BJ (cell line): Measurements from ENCODE around the gene EIF5A2. TPM values are rescaled to one million over a fixed set of nuclear protein-coding genes. Genes with fewer than 3 reads are reported as not detected.
A peak's percentile ranks its signal among the peaks of the same experiment; 100 is the strongest.

Source experiments
- CTCF ChIA-PET: fragments of 350-600 bp; formaldehyde crosslinking; extraction: SDS; loops from one replicate; lab custom pipeline; 2021; ENCODE audit warnings: antibody characterized with exemption, inconsistent platforms; lab: Yijun Ruan, JAX
- POLR2A ChIA-PET: fragments of 300-600 bp; sonication (Branson Sonifier 250); formaldehyde crosslinking; extraction: SDS; loops from one replicate; lab custom pipeline; 2021; ENCODE audit warnings: antibody characterized with exemption; lab: Charles Lee
- DNase-seq: peaks from one replicate; pipeline ENCODE4 v3.0.0-alpha.2; 2011; ENCODE audit warnings: low read depth
- H3K27me3 ChIP-seq: 2 replicates; pipeline ENCODE4 v1.6.0; 2011; ENCODE audit warnings: low read length; ENCODE audit not compliant: control insufficient read depth, insufficient read depth
- H3K36me3 ChIP-seq: 2 replicates; pipeline ENCODE4 v1.5.1; 2011; ENCODE audit warnings: low read length; ENCODE audit not compliant: control insufficient read depth, insufficient read depth
- H3K4me3 ChIP-seq: 2 replicates; pipeline ENCODE4 v1.5.1; 2011; ENCODE audit warnings: low read depth, mild to moderate bottlenecking, control low read depth, low read length
- polyA plus RNA-seq: library from polyadenylated mRNA; depleted of rRNA; stranded (reverse); fragments of >200 nt; gene quantifications from 2 replicates; pipeline ENCODE4 v1.2.3, GENCODE V29; 2011
- TF ChIP-seq, protein P1 (sequence below): IDR thresholded peaks from 2 replicates; pipeline ENCODE4 v1.5.1; 2011; ENCODE audit warnings: low read depth, mild to moderate bottlenecking, control low read depth, inconsistent platforms, low read length, moderate library complexity; ENCODE audit not compliant: insufficient read depth

The EIF5A2 gene
- polyA plus RNA-seq, 1 experiment = 7.8 TPM

GRCh38 chr3:170876537-170876936 is 31.9 kb downstream of the EIF5A2 start:
- no peak for DNase-seq
- ChIA-PET POLR2A (interaction anchor here (0.6 kb wide), 1 partner anchor 318 kb away, joined by 3 read pairs; no protein-coding TSS in a partner anchor), CTCF (no interaction called here)
- Histone ChIP-seq H3K27me3 (no peaks in the 10 kb centered on the region), H3K36me3 (no peaks in the 10 kb centered on the region), H3K4me3 (no peak overlapping the region)
- TF ChIP-seq, protein P1, sequence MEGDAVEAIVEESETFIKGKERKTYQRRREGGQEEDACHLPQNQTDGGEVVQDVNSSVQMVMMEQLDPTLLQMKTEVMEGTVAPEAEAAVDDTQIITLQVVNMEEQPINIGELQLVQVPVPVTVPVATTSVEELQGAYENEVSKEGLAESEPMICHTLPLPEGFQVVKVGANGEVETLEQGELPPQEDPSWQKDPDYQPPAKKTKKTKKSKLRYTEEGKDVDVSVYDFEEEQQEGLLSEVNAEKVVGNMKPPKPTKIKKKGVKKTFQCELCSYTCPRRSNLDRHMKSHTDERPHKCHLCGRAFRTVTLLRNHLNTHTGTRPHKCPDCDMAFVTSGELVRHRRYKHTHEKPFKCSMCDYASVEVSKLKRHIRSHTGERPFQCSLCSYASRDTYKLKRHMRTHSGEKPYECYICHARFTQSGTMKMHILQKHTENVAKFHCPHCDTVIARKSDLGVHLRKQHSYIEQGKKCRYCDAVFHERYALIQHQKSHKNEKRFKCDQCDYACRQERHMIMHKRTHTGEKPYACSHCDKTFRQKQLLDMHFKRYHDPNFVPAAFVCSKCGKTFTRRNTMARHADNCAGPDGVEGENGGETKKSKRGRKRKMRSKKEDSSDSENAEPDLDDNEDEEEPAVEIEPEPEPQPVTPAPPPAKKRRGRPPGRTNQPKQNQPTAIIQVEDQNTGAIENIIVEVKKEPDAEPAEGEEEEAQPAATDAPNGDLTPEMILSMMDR = no peak

DNA sequence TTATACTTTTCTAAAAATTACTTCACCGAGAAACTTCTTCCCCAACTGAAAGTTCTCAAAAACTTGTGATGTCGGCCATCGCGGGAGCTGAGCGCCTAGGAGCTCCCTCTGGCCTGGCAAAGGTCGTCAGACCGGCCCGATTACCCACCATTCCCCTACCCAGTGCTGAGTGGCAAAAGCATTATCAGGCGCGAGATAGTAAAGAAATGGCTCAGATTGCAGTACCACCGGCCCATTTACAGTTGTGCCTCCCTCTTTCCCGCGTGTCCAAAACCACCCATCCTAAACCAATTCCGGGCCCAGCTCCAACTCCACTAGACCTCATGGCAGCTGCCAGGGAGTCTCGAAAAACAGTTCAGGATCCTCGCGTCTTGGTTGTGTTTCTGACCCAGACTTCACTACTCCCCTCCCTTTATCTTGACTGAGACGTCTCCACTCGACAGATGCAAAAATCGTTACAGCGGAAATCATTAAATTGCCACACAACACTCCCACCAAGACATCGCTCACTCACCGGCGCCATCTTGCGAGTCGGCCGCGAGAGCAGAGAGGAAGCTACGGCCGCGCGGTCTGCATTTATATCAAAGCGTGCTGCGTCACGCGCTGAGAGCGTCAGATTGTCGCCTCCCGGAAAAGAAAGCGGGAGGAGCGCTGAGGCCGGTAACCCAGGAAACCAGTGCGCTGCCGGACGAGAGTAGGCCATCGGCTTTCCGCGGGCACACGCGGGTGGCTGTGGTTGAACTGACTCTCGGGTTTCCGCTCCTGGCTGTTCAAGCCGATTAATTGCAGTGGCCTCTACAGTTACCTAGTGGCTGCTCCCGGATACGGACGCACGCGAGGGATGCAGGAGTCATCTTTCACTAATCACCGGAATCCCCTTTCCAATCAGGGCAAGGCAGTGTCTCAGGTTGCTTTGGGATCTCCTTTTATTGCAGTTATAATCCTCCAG is 38.5 kb downstream of the EIF5A2 start, which contains the start of gene RPL22L1:
TSS of gene RPL22L1 (minus strand) at position 551 of the 949 bp plus-strand sequence. CDS start at position 523, 28 bp downstream.
- ChIA-PET POLR2A (interaction anchor here (0.5 to 1.0 kb wide), 4 partner anchors 30 to 696 kb away, joined by 3 read pairs; no protein-coding TSS in a partner anchor), CTCF (interaction anchor here (0.6 to 1.0 kb wide), 2 partner anchors 58 to 513 kb away, joined by 3 to 4 read pairs; no protein-coding TSS in a partner anchor)
- Histone ChIP-seq H3K27me3 (no peaks in the 10 kb centered on the region), H3K36me3 (peaks cover 2% of the 10 kb centered on the region; the same call in 1 of the 2 replicates), H3K4me3 (peak within 1 kb of the TSS; percentile 69)
- peak; percentile 76 for DNase-seq
- TF ChIP-seq, protein P1 = peak; percentile 38

GRCh38 chr3:170869239-170869590 is 39.2 kb downstream of the EIF5A2 start:
- no peak for DNase-seq
- H3K27me3 ChIP-seq = no peaks in the 10 kb centered on the region
- TF ChIP-seq, protein P1 = no peak
- H3K4me3 ChIP-seq = peak overlapping the region; percentile 69
- ChIA-PET CTCF (interaction anchor here (0.6 to 1.0 kb wide), 2 partner anchors 58 to 512 kb away, joined by 3 to 4 read pairs; no protein-coding TSS in a partner anchor), POLR2A (interaction anchor here (0.5 kb wide), 1 partner anchor 548 kb away, joined by 3 read pairs; no protein-coding TSS in a partner anchor)
- peaks cover 2% of the 10 kb centered on the region; the same call in 1 of the 2 replicates for H3K36me3 ChIP-seq

GRCh38 chr3:170868577-170869238 is 39.7 kb downstream of the EIF5A2 start:
- DNase-seq = no peak
- H3K36me3 ChIP-seq = peaks cover 2% of the 10 kb centered on the region; the same call in 1 of the 2 replicates
- no peaks in the 10 kb centered on the region for H3K27me3 ChIP-seq
- ChIA-PET CTCF (no interaction called here), POLR2A (interaction anchor here (0.6 kb wide), 1 partner anchor 505 kb away, joined by 3 read pairs; no protein-coding TSS in a partner anchor)
- H3K4me3 ChIP-seq = peak overlapping the region; percentile 69
- TF ChIP-seq, protein P1 = no peak
